HEK293 (cell line): ENCODE measurements around the gene MMADHC.

Source experiments
- CTCF ChIA-PET: fragments of 350-600 bp; formaldehyde crosslinking; extraction: SDS; loops from one replicate; lab custom pipeline; 2021; ENCODE audit warnings: antibody characterized with exemption; lab: Yijun Ruan, JAX
- POLR2A ChIA-PET: fragments of 300-600 bp; formaldehyde crosslinking; extraction: SDS; loops from one replicate; lab custom pipeline; 2020; ENCODE audit warnings: antibody characterized with exemption, inconsistent platforms; lab: Yijun Ruan, JAX
- H3K27ac ChIP-seq: fragments of 200-500 bp; sonication (Bioruptor generic); 2 replicates; pipeline ENCODE4 v1.5.1; 2014; ENCODE audit warnings: low read depth, low read length, control low read depth, inconsistent platforms; ENCODE audit errors: extremely low read depth
- H3K36me3 ChIP-seq, 2 experiments: fragments of 200-500 bp in 1 of 2; sonication (Bioruptor generic) in 1 of 2; 1 replicate in 1 of 2; 2 replicates in 1 of 2; pipeline ENCODE4 v1.5.1; 2014 to 2017; ENCODE audit warnings: inconsistent platforms in 2 of 2, low read length in 2 of 2; ENCODE audit not compliant: control insufficient read depth in 2 of 2, insufficient read depth in 1 of 2
- H3K4me1 ChIP-seq: fragments of 200-500 bp; sonication (Bioruptor generic); 2 replicates; pipeline ENCODE4 v1.5.1; 2014; ENCODE audit warnings: mild to moderate bottlenecking, low read length, inconsistent platforms; ENCODE audit not compliant: control insufficient read depth, insufficient read depth
- H3K4me3 ChIP-seq: 2 replicates; pipeline ENCODE4 v1.5.1; 2011; ENCODE audit warnings: low read depth, mild to moderate bottlenecking, control low read depth, low read length, moderate library complexity
- H3K9me3 ChIP-seq: fragments of 200-500 bp; sonication (Bioruptor generic); 2 replicates; pipeline ENCODE4 v1.5.1; 2014; ENCODE audit warnings: low read depth, low read length, inconsistent platforms; ENCODE audit not compliant: control insufficient read depth, insufficient read depth
- MYNN ChIP-seq: fragments of 450-650 bp; formaldehyde crosslinking; IDR thresholded peaks from 2 replicates; pipeline ENCODE4 v1.5.1; 2016; ENCODE audit warnings: missing biosample characterization, missing genetic modification characterization, borderline replicate concordance
- RBAK ChIP-seq: fragments of 450-650 bp; formaldehyde crosslinking; IDR thresholded peaks from 2 replicates; pipeline ENCODE4 v1.5.1; 2016; ENCODE audit warnings: missing biosample characterization, missing genetic modification characterization
- TRIM28 ChIP-seq: IDR thresholded peaks from 2 replicates; pipeline ENCODE4 v1.6.1; 2011; ENCODE audit warnings: low read length, control low read depth, borderline replicate concordance
- ZBTB1 ChIP-seq: fragments of 450-650 bp; formaldehyde crosslinking; IDR thresholded peaks from 2 replicates; pipeline ENCODE4 v1.5.1; 2016; ENCODE audit warnings: missing biosample characterization, missing genetic modification characterization
- ZNF112 ChIP-seq: fragments of 450-650 bp; formaldehyde crosslinking; IDR thresholded peaks from 2 replicates; pipeline ENCODE4 v1.5.0; 2017; ENCODE audit warnings: missing biosample characterization, missing genetic modification characterization
- ZNF132 ChIP-seq: fragments of 450-650 bp; formaldehyde crosslinking; IDR thresholded peaks from 2 replicates; pipeline ENCODE4 v1.5.1; 2017; ENCODE audit warnings: missing biosample characterization, missing genetic modification characterization, borderline replicate concordance
- ZNF157 ChIP-seq: fragments of 450-650 bp; formaldehyde crosslinking; IDR thresholded peaks from 2 replicates; pipeline ENCODE4 v1.5.1; 2016; ENCODE audit warnings: missing biosample characterization, missing genetic modification characterization
- ZNF354C ChIP-seq: fragments of 450-650 bp; formaldehyde crosslinking; IDR thresholded peaks from 2 replicates; pipeline ENCODE4 v1.5.1; 2016; ENCODE audit warnings: missing biosample characterization, missing genetic modification characterization, low read depth, borderline replicate concordance
- ZNF391 ChIP-seq: fragments of 450-650 bp; formaldehyde crosslinking; IDR thresholded peaks from 2 replicates; pipeline ENCODE4 v1.5.1; 2016; ENCODE audit warnings: low read depth, missing biosample characterization, missing genetic modification characterization, borderline replicate concordance
- ZNF404 ChIP-seq: fragments of 450-650 bp; formaldehyde crosslinking; IDR thresholded peaks from 2 replicates; pipeline ENCODE4 v1.5.1; 2017; ENCODE audit warnings: missing biosample characterization, missing genetic modification characterization
- ZNF433 ChIP-seq: fragments of 450-650 bp; formaldehyde crosslinking; IDR thresholded peaks from 2 replicates; pipeline ENCODE4 v1.5.1; 2016; ENCODE audit warnings: missing biosample characterization, missing genetic modification characterization, low read depth
- ZNF549 ChIP-seq: fragments of 450-650 bp; IDR thresholded peaks from 2 replicates; pipeline ENCODE4 v1.5.1; 2018; ENCODE audit warnings: missing biosample characterization, missing genetic modification characterization, mild to moderate bottlenecking, inconsistent platforms, moderate library complexity
- ZNF654 ChIP-seq: fragments of 450-650 bp; formaldehyde crosslinking; IDR thresholded peaks from 2 replicates; pipeline ENCODE4 v1.5.1; 2016; ENCODE audit warnings: low read depth, missing biosample characterization, missing genetic modification characterization
- ZNF664 ChIP-seq: fragments of 450-650 bp; formaldehyde crosslinking; IDR thresholded peaks from 2 replicates; pipeline ENCODE4 v1.5.1; 2016; ENCODE audit warnings: missing biosample characterization, missing genetic modification characterization
- TF ChIP-seq, protein P1 (sequence below): fragments of 450-650 bp; formaldehyde crosslinking; IDR thresholded peaks from 2 replicates; pipeline ENCODE4 v1.5.1; 2016; ENCODE audit warnings: missing biosample characterization, missing genetic modification characterization, low read depth
- TF ChIP-seq, protein P2 (sequence below): fragments of 450-650 bp; formaldehyde crosslinking; IDR thresholded peaks from 2 replicates; pipeline ENCODE4 v1.5.1; 2016; ENCODE audit warnings: missing biosample characterization, missing genetic modification characterization
- TF ChIP-seq, protein P3 (sequence below): fragments of 450-650 bp; formaldehyde crosslinking; IDR thresholded peaks from 2 replicates; pipeline ENCODE4 v1.5.1; 2016; ENCODE audit warnings: missing biosample characterization, missing genetic modification characterization
- TF ChIP-seq, protein P4 (sequence below): fragments of 450-650 bp; formaldehyde crosslinking; IDR thresholded peaks from 2 replicates; pipeline ENCODE4 v1.5.1; 2016; ENCODE audit warnings: missing biosample characterization, missing genetic modification characterization, borderline replicate concordance

Gene MMADHC

GRCh38 chr2:149562324-149562723, 25.3 kb downstream of the MMADHC start (continued):
- TF ChIP-seq, protein P1, sequence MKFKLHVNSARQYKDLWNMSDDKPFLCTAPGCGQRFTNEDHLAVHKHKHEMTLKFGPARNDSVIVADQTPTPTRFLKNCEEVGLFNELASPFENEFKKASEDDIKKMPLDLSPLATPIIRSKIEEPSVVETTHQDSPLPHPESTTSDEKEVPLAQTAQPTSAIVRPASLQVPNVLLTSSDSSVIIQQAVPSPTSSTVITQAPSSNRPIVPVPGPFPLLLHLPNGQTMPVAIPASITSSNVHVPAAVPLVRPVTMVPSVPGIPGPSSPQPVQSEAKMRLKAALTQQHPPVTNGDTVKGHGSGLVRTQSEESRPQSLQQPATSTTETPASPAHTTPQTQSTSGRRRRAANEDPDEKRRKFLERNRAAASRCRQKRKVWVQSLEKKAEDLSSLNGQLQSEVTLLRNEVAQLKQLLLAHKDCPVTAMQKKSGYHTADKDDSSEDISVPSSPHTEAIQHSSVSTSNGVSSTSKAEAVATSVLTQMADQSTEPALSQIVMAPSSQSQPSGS (tag by site-specific recombination), result no peak

GRCh38 chr2:149561309-149561926, 26.2 kb downstream of the MMADHC start:
- H3K27ac ChIP-seq, result no peak overlapping the region
- TF ChIP-seq ZNF654 (tag by site-specific recombination) (peak; percentile 68), ZNF433 (tag by site-specific recombination) (no peak), ZNF132 (tag by site-specific recombination) (no peak), ZNF664 (peak; percentile 91), ZNF354C (tag by site-specific recombination) (no peak), ZNF404 (tag by site-specific recombination) (no peak), ZBTB1 (no peak), RBAK (tag by site-specific recombination) (no peak), ZNF391 (tag by site-specific recombination) (no peak), TRIM28 (no peak), ZNF157 (tag by site-specific recombination) (no peak), MYNN (tag by site-specific recombination) (no peak), ZNF549 (tag by site-specific recombination) (no peak), ZNF112 (tag by site-specific recombination) (no peak)
- TF ChIP-seq, protein P2, sequence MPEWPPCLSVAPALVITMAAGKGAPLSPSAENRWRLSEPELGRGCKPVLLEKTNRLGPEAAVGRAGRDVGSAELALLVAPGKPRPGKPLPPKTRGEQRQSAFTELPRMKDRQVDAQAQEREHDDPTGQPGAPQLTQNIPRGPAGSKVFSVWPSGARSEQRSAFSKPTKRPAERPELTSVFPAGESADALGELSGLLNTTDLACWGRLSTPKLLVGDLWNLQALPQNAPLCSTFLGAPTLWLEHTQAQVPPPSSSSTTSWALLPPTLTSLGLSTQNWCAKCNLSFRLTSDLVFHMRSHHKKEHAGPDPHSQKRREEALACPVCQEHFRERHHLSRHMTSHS, result no peak
- TF ChIP-seq, protein P3, sequence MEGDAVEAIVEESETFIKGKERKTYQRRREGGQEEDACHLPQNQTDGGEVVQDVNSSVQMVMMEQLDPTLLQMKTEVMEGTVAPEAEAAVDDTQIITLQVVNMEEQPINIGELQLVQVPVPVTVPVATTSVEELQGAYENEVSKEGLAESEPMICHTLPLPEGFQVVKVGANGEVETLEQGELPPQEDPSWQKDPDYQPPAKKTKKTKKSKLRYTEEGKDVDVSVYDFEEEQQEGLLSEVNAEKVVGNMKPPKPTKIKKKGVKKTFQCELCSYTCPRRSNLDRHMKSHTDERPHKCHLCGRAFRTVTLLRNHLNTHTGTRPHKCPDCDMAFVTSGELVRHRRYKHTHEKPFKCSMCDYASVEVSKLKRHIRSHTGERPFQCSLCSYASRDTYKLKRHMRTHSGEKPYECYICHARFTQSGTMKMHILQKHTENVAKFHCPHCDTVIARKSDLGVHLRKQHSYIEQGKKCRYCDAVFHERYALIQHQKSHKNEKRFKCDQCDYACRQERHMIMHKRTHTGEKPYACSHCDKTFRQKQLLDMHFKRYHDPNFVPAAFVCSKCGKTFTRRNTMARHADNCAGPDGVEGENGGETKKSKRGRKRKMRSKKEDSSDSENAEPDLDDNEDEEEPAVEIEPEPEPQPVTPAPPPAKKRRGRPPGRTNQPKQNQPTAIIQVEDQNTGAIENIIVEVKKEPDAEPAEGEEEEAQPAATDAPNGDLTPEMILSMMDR (tag by site-specific recombination), result peak; percentile 71; the same call in 1 of the 2 replicates
- TF ChIP-seq, protein P4, sequence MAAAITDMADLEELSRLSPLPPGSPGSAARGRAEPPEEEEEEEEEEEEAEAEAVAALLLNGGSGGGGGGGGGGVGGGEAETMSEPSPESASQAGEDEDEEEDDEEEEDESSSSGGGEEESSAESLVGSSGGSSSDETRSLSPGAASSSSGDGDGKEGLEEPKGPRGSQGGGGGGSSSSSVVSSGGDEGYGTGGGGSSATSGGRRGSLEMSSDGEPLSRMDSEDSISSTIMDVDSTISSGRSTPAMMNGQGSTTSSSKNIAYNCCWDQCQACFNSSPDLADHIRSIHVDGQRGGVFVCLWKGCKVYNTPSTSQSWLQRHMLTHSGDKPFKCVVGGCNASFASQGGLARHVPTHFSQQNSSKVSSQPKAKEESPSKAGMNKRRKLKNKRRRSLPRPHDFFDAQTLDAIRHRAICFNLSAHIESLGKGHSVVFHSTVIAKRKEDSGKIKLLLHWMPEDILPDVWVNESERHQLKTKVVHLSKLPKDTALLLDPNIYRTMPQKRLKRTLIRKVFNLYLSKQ (tag by site-specific recombination), result no peak
- CTCF ChIA-PET, result interaction anchor here (0.6 to 2.4 kb wide), 38 partner anchors 8 to 1646 kb away, joined by 3 to 38 read pairs (median 3); partner anchors contain the start of gene LYPD6
- H3K4me3 ChIP-seq, result no peak overlapping the region
- no peaks in the 10 kb centered on the region for H3K9me3 ChIP-seq
- H3K36me3 ChIP-seq, result peaks cover 0 to under 1% of the 10 kb centered on the region in 2 experiments; a peak in 1 of 3 replicates
- POLR2A ChIA-PET, result no interaction called here
- peaks cover 7% of the 10 kb centered on the region; the same call in 1 of the 2 replicates for H3K4me1 ChIP-seq
